Renal cortex interstitium (tissue), 15 donors: ENCODE measurements around the gene CGN. TPM values are rescaled to one million over a fixed set of nuclear protein-coding genes. Genes with fewer than 3 reads are reported as not detected.

Experiments
- DNase-seq, 11 donors: peaks; one replicate each; pipeline ENCODE4 v3.0.0-alpha.2; 2013; ENCODE audit warnings: low read depth in 9 of 11, low spot score in 4 of 11; ENCODE audit errors: extremely low read depth in 1 of 11
- long read RNA-seq, 16 experiments: transcript quantifications; one replicate each; lab custom pipeline, GENCODE V29; 2026
- polyA plus RNA-seq, 3 donors: library from polyadenylated mRNA; unstranded; fragments of 120-200 nt; gene quantifications; one replicate each; pipeline ENCODE4 v1.2.1, GENCODE V29; 2013; ENCODE audit not compliant: insufficient read length in 3 of 3

CGN gene, protein sequence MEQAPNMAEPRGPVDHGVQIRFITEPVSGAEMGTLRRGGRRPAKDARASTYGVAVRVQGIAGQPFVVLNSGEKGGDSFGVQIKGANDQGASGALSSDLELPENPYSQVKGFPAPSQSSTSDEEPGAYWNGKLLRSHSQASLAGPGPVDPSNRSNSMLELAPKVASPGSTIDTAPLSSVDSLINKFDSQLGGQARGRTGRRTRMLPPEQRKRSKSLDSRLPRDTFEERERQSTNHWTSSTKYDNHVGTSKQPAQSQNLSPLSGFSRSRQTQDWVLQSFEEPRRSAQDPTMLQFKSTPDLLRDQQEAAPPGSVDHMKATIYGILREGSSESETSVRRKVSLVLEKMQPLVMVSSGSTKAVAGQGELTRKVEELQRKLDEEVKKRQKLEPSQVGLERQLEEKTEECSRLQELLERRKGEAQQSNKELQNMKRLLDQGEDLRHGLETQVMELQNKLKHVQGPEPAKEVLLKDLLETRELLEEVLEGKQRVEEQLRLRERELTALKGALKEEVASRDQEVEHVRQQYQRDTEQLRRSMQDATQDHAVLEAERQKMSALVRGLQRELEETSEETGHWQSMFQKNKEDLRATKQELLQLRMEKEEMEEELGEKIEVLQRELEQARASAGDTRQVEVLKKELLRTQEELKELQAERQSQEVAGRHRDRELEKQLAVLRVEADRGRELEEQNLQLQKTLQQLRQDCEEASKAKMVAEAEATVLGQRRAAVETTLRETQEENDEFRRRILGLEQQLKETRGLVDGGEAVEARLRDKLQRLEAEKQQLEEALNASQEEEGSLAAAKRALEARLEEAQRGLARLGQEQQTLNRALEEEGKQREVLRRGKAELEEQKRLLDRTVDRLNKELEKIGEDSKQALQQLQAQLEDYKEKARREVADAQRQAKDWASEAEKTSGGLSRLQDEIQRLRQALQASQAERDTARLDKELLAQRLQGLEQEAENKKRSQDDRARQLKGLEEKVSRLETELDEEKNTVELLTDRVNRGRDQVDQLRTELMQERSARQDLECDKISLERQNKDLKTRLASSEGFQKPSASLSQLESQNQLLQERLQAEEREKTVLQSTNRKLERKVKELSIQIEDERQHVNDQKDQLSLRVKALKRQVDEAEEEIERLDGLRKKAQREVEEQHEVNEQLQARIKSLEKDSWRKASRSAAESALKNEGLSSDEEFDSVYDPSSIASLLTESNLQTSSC
- 10 to 100 TPM; 36.5 to 49.3 (median 42.1) TPM for polyA plus RNA-seq
- long read RNA-seq, donor 1, partial matches to known transcripts = 0 of 1 reads
- long read RNA-seq, donor 1, other reads (novel, unspliced or antisense) = 0 of 1 reads
- long read RNA-seq, donor 2 = 0 reads
- long read RNA-seq, donor 3, full-length matches to known transcripts = 2 of 2 reads
- long read RNA-seq, donor 3, partial matches to known transcripts = 0 of 2 reads
- long read RNA-seq, donor 3, other reads (novel, unspliced or antisense) = 0 of 2 reads
- long read RNA-seq, donor 4, partial matches to known transcripts = 10 of 10 reads
- long read RNA-seq, donor 4, other reads (novel, unspliced or antisense) = 0 of 10 reads
- long read RNA-seq, donor 5 = 0 reads
- long read RNA-seq, donor 6, partial matches to known transcripts = 6 of 8 reads
- long read RNA-seq, donor 6, other reads (novel, unspliced or antisense) = 0 of 8 reads
- long read RNA-seq, donor 7, full-length matches to known transcripts = 3 of 3 reads
- long read RNA-seq, donor 7, partial matches to known transcripts = 0 of 3 reads
- long read RNA-seq, donor 7, other reads (novel, unspliced or antisense) = 0 of 3 reads
- long read RNA-seq, donor 8, partial matches to known transcripts = 13 of 16 reads
- long read RNA-seq, donor 8, other reads (novel, unspliced or antisense) = 0 of 16 reads
- long read RNA-seq, donor 9 = 0 reads
- long read RNA-seq, donor 10, full-length matches to known transcripts = 1 of 1 reads
- long read RNA-seq, donor 10, partial matches to known transcripts = 0 of 1 reads
- long read RNA-seq, donor 10, other reads (novel, unspliced or antisense) = 0 of 1 reads
- long read RNA-seq, donor 11, partial matches to known transcripts = 5 of 6 reads
- long read RNA-seq, donor 11, other reads (novel, unspliced or antisense) = 0 of 6 reads
- long read RNA-seq, donor 12, full-length matches to known transcripts = 1 of 13 reads
- long read RNA-seq, donor 12, partial matches to known transcripts = 12 of 13 reads
- long read RNA-seq, donor 12, other reads (novel, unspliced or antisense) = 0 of 13 reads
- long read RNA-seq, donor 13, full-length matches to known transcripts = 1 of 25 reads
- long read RNA-seq, donor 13, partial matches to known transcripts = 24 of 25 reads
- long read RNA-seq, donor 13, other reads (novel, unspliced or antisense) = 0 of 25 reads
- long read RNA-seq, donor 14 = 0 reads
- long read RNA-seq, donor 15 = 0 reads
- long read RNA-seq, donor 16, full-length matches to known transcripts = 4 of 18 reads
- long read RNA-seq, donor 16, partial matches to known transcripts = 14 of 18 reads
- long read RNA-seq, donor 16, other reads (novel, unspliced or antisense) = 0 of 18 reads

DNA sequence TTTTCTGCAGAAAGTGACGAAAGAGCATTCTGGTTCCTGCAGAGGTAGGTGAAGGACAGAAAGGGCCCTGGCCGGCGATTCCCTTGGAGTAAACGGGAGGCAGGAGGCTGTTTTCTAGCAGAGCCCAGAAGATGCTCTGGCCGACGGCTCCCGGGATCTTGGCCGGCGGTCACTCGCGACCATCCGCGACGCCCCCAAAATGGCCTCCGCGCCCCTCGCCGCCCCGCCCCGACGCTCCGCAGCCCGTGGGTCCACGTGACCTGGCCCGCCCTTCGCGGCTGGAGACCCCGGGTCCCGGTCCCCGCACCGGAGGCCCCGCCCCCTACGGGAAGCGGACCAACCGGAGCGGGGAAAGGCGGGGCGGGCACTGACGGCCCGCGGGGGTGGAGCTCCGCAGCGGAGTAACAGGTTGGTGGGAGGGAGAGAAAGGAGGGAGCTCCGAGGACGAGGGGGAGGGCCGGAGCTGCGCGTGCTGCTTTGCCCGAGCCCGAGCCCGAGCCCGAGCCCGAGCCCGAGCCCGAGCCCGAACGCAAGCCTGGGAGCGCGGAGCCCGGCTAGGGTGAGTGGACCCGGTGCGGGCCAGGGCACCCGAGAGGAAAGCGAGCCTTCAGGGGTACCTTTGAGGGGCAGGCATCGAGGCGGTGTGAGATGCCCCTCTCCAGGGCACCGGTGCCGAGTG lies at the start of gene CGN:
TSS of gene CGN (plus strand) at position 431 of the 679 bp plus-strand sequence. CDS start 7,133 bp downstream, outside the sequence.
- DNase-seq = peak in 10 of 11 donors; percentile 73 to 93 (median 88)

DNA sequence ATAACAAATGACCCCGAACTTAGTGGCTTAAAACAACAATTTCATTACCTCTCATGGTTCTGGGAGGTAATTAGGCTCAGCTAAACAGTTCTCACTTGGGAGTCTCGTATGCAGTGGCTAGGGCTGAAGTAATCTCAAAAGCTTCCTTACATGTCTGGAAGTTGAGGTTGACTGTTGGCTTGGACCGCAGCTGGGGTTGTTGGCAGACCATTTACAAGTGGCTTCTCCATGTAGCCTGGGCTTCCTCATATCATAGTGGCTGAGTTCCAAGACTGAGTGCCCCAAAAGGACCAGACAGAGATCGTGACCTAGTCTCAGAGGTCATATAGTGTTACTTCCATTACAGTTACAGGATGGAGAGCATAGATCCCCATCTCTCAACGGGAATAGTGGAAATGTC lies 49.5 kb upstream of the CGN start:
- no peak for DNase-seq

DNA sequence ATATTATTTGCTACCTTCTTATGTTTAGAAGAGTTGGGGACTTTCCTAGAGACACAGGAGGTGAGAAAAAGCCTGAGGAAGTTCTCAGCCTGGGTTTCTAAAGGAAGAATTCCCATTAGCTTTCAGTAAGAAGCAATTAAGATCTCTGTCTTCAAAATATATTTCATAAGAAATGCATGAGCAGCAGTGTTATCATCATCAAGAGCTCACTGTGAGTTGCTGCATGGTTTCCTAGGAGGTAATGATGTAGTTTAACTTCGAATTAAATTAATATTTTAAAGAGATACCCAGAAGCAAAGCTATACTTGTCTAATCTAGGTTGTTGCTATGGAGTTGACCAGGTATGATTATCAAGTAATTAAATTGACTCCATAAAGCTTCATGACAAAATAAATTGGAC lies 46.2 kb upstream of the CGN start:
- no peak for DNase-seq

DNA sequence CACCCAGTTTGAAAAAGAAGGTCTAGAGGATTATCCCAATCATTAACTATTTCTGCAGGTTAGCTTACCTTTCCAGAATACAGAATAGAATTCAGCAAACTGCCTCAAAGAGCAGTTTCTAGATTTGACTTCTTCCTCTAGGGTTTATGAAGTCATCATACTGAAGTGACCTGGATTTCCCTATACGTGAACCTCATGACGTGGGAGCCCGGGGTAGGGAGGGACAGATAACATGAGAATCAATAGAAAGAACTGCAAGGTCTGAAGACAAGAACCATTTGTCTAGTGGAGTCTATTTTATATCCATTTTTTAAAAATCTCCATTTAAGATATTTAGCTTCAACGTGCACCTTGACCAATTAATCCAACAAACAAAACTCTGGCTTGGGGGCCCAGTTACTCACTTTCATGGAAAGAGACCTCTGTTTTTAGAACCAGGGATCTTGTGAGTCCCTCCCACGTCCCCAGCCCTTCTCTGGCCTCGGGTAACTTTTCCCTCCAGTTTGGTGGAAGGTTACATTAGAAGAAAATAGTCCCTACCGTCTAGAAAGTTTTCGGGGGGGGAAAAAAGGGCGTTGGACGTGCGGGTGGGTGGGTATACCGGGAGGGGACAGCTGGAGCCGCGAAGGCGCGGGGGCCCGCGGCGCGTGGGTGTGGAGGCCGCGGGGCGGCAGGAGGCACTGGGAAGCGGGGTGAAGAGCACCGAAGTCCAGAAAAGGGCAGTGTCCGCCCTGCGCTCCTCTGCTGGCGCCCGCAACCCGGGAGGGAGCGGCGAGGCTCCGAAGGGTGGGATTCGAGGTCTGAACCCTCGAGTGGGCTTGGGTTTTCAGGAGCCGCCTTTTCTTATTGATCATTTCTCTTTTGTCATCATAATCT lies 38.1 kb upstream of the CGN start:
- DNase-seq = peak in 10 of 11 donors; percentile 56 to 76 (median 66)

DNA sequence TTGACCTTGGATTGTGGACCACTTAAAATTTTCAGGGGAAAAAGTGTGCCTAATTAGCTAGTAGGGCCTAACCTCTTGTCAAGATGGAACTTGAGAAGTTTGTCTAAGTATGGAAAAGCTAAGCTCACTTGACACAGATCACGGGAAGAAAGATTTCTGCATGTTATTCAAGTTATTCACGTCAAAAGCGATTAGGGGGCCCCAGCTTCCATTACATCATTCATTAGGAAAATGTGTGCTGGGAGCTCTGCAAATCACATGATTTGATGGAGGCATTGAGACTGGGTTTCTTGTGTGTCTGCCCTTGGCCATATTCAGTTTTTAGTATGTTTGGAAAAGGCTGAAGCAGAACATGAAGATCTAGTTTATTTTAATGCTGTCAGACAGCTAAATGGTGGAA lies 36.4 kb upstream of the CGN start:
- no peak for DNase-seq

DNA sequence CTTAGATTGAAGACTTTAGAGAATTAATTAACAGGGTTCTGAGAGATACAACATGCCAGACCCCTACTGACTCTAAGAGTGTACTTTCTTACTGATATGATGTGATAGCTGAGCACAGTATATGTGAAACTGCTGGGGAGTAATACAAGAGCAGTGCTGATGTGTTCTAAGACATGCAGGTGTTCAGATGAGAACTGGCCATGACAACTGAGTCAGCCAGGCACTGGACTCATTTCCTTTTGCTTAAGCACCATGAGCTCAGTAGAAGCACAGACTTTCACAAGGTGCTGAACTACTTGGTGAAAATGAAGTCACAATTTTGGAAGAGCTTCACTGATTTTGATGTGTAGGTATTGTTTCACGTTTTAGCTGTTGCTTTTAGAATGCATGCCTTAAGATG lies 36.0 kb upstream of the CGN start:
- no peak for DNase-seq

DNA sequence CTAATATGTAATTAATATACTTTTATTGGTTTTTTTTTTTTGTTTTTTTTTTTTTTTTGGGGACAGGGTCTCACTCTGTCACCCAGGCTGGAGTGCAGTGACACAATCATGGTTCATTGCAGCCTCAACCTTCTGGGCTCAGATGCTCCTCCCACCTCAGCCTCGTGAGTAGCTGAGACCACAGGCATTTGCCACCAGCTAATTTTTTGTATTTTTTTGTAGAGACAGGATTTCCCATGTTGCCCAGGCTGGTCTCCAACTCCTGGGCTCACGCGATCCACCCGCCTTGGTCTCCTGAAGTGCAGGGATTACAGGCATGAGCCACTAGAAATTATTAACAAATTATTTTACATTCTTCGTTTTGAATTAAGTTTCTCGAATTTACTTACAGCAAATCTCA lies 35.1 kb upstream of the CGN start:
- DNase-seq = no peak

DNA sequence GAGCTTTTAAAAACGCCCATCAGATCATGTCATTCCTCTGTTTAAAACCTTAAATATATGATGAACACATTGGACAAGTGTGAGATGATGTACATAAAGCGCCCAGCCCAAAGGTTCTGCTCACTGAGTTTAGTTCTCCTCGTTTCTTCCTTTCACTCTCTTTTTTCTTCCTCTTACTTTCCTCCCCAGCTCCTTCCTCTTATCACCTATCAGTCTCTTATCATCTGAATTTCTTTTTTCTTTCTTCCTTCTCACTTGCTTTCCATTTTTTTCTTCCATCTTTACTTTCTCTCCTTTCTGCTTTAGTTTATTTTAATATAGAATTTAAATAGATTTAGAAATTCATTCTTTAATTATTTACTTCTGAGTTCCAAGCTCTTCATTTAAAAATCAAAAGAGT lies 34.1 kb upstream of the CGN start:
- DNase-seq = no peak

DNA sequence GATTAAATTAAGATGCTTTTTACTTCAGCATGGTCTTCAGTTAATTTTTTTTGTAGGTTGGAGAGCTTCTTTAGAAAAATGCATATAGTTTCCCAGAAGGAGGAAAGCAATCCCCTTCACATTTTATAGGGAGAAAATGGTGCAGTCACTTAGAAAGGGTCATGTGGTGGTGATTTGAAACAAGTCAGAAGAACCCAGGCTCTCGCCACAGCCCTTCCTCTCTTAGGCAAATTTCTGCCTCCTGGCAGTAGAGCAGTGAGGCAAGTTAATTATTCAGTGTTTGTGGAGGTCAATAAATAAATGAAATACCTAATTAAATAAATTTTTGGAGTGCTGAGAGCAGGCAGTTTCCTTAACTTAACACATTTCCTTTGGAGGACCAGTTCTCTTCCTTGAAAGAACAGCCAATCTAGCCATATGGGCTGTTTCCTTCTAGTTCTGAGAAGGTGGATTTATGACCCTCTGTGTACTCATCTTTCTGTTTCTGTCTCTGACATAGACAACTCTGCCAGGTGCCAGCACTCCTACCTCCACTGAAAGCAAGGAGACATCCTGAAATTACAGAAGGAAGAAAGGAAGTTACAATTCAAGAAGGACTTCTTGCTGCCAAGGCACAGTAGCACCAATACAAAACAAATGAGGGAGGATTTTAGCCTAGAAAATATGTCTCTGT lies 32.9 kb upstream of the CGN start:
- DNase-seq = no peak

DNA sequence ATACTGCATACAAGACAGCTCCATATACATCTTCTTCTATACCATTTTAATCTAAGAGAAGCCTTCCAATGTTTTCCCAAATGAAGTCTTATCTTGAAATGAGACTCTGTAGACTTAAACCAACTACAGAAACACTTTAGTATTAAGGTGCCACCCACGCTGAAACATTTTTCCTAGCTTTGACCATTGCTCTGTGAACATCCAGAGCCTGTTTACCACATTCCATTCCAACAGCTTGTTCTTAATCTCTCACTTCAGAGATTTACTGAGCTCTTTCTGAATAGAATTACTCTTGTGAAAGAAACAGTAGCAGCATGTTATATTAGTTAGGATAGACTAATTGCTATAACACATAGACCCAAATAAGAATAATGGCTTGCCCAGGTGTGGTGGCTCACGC lies 32.3 kb upstream of the CGN start:
- no peak for DNase-seq

DNA sequence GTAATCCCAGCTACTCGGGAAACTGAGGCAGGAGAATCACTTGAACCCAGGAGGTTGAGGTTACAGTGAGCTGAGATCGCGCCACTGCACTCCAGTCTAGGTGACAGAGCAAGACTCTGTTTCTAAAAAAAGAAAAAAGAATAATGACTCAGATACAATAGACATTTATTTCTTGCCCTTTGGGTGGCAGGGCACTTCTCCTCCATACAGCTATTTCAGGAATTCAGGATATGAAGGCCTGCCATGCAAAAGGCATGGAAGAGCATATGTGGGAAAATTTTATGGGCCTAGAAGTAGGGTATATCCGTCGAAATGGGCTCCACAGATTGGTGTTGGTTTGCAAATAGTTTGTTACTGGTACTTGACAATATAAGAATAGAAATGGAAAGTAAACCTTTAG lies 31.7 kb upstream of the CGN start:
- no peak for DNase-seq

DNA sequence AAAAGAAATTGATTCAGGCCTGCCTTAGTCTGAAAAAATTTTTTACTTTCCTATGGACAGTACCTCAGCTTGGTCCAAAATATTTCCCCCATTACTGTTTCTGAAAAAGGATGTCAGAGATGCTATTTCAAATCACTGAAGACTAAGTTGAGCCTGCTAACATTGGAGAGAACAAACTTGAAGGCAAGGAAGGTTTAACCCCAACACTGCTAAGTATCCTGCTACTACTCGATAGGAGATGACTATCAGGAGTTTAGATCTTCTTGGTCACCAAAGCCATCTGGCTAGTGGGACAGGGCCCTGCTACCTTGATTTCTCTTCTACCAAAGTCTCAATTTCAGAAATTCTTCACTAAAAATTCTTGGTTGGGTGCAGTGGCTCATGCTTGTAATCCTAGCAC lies 29.2 kb upstream of the CGN start:
- DNase-seq = no peak

DNA sequence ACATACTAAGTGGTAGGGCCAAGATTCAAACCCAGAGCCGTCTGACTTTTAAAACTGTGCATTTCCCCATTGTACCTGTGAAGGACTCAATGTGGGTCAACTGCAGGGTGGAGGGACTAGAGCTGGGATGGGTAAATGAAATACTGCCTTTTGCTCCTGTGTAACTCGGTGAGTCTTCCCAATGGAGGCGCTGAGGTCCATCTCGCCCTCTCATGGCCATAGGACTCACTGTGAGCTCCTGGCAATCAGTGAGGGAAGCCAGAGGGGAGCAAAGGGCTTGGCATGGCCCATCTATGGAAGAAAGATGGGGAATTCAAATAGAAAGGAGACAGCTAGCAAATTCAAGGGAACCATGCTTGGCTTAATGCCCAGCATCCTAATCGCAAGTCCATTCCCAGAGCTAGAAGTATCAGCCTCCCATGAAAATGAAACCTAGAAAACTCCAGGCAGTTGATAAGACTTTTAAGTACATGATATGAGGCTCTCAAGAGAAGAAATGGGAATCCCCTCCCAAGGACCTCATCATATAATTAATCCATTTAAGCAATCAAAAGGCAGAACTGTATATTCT lies 25.4 kb upstream of the CGN start:
- DNase-seq = no peak

DNA sequence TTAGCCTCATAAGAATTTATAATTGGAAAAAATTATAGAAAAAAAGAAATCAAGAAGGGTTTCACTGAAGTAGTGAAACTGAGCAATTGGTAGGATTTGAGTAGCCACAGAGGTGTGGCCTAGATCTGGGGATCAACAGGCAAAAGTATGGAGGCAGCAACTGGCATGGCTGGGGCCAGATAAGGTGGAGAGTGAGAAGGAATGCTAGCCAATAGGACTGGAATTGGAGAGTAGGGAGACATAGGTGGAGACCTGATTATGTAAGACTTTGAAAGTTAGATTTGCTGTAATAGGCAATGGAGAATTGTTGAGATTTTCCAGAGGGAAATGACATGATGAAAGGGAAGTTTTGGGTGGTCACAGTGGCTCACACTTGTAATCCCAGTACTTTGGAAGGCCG lies 24.6 kb upstream of the CGN start:
- DNase-seq = no peak

DNA sequence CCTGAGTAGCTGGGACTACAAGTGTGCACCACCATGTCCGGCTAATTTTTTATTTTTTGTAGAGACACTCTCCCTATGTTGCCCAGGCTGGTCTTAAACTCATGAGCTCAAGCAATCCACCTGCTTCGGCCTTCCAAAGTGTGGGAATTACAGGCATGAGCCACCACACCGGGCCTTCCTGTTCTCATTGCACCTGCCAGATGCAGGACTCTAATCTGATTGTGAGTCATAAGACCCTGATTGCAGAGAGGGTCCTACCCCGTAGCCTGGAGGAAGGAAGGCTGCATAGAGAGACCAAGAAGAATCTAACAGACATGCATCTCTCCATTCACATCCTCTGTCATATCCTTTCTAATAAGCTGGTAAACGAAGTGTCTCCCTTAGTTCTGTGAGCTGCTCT lies 19.5 kb upstream of the CGN start:
- no peak for DNase-seq
